GM21529 (cell line): ENCODE data around the gene UBE2B.
A peak's percentile ranks its signal among the peaks of the same experiment; 100 is the strongest.
"Not testable (repeated sequence)": the region's sequence is repeated elsewhere in the genome, so short reads cannot be mapped to it uniquely, and the experiment has no call there.

Source experiments
- ATAC-seq: cut with Tn5 transposase; IDR thresholded peaks from one replicate; pipeline ENCODE4 v1.9.1; 2021; ENCODE audit not compliant: unreplicated experiment

UBE2B gene

DNA sequence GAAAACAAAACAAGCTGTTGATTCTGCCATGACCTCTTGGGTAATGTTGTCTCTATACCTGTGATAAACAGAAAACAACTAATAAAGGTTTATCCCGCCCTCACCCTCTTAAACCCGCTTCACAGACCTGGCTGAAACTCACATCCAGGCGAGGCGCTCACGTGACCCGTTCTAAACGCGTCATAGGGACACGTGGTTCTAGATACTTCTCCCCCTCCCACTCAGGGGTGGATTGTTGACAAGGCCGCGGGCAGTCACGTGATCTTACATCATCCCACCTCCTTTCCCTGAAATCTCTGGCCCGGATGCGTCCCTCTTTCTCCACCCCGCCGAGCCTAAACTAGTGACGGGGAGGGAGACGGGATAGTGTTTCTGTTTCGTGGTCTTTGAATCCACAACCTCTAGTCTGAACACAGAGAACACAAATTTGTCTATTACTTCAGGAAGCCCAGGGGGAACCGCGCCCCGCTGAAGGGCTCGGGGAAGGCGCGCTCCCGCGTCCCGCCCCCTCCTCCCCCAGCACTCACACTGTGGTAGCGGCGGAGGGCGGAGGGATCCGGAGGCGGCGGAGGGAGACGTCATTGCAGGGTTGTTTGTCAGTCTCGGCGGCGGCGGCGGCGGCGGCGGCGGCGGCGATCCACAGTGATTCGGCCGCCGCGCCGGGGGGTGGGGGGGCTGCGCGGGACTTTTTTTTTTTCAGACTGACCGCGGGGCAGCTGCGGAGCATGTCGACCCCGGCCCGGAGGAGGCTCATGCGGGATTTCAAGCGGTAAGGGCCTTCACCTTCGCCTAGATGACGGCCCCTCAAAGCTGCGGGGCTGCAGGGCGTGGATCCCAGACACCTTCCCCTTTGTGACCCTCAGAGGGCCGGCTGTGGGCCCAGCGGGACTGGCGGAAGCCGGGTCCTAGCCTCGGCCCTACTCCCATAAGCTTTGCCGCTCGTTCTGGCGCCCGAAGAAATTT lies at the start of gene UBE2B:
TSS of gene UBE2B (plus strand) at position 699 of the 963 bp plus-strand sequence. CDS start at position 726, 27 bp downstream.
- peak; percentile 72 for ATAC-seq

DNA sequence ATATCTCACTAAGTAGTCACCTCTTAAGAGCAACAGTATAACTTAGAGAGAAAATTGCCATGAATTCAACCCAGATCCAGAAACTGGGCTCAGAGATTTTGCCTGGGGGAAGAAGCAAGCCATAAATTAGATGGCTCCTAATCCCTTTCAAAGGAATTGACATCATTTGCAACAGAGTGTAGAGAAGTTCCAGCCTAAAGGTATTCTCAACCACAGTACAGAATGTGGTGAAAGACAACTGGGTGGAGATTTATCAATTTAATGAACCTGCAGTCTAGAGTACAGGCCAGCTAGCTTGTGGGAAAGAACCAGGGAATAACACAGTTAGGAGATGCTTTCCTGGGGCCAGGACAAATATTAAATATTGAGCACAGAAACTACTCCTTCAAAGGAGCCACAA lies 44.0 kb upstream of the UBE2B start:
- no peak for ATAC-seq

DNA sequence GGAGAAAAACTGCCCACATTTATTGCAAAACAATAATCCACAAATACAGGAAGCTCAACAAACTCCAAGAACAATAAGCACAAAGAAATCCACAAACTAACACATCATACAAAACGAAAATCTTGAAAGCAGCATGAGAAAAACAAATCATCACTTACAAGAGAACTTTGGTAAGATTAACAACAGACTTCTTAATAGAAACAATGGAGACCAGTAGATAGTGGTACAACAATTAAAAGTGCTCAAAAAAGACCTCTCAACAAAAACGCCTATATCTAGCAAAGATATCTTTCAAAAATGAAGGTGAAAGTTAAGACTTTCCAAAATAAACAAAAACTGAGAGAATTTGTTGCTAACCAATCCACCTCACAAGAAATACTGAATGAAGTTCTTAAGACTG lies 42.8 kb upstream of the UBE2B start:
- no peak for ATAC-seq

DNA sequence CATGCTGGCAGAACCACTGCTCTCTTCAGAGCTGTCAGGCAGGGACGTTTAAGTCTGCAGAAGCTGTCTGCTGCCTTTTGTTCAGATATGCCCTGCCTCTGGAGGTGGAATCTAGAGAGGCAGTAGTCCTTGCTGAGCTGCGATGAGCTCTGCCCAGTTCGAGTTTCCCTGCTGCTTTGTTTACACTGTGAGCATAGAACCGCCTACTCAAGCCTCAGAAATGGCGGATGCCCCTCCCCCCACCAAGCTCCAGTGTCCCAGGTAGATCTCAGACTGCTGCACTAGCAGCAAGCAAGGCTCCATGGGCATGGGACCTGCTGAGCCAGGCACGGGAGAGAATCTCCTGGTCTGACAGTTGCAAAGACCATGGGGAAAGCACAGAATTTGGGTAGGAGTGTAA lies 34.5 kb upstream of the UBE2B start:
- not testable (repeated sequence) for ATAC-seq

DNA sequence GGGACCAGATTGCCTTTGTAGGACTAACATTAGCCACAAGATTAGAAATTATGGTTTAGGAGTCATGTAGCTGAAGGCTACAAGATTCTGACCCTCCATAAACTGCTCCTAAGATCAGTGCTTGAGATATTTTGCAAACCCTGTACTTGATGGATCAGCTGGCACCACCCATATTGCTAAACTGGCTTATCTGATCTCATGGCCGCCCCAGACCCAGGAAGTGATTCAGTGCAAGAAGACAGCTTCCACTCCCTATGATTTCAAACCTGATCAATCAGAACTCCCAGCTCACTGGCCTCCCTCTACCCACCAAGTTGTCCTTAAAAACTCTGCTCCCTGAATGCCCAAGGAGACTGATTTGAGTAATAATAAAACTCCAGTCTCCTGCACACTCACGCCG lies 27.9 kb upstream of the UBE2B start:
- not testable (repeated sequence) for ATAC-seq

DNA sequence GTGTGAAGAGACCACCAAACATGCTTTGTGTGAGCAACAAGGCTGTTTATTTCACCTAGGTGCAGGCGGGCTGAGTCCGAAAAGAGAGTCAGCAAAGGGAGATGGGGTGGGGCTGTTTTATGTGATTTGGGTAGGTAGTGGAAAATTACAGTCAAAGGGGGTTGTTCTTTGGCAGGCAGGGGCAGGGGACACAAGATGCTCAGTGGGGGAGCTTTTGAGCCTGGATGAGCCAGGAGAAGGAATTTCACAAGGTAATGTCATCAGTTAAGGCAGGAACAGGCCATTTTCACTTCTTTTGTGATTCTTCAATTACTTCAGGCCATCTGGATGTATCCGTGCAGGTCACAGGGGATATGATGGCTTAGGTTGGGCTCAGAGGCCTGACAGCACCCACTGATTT lies 25.9 kb upstream of the UBE2B start:
- ATAC-seq, result not testable (repeated sequence)

DNA sequence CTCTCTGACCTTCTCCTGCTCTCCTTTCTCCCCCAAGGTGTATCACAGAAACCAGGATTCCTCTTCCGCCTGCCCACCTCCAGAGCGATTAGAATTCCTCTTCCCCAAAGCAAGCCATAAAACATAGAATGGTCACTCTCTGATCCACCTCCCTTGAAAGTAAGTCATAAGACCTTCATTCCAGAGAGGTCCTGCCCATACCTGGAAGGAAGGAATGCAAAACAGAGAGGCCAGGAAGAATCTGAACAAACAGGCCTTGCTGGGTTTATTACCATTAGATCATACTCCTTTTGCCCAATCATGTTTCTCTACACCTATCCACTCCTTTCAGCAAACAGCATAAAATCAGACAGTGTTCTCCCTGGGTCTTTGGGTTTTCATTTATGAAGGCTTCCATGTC lies 25.4 kb upstream of the UBE2B start:
- no peak for ATAC-seq

DNA sequence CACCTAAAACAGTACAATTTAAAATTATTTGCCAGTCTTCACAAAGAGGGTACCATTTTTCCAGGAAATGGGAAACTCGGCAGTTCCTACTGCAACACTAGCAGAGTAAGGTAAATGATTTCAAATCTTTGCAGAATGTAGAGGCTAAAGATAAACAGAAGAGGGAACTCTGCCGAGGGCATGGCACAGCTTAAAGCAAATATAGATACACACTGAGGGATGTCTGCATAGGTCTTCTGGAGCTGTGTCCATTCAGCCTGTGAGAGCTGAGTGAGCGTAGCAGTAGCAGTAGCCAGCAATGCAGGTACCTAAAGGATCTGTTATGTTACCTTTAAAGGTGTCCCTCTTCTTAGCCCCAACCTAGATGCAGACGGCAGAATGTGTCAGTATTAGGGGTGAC lies 21.9 kb upstream of the UBE2B start:
- ATAC-seq, result no peak

DNA sequence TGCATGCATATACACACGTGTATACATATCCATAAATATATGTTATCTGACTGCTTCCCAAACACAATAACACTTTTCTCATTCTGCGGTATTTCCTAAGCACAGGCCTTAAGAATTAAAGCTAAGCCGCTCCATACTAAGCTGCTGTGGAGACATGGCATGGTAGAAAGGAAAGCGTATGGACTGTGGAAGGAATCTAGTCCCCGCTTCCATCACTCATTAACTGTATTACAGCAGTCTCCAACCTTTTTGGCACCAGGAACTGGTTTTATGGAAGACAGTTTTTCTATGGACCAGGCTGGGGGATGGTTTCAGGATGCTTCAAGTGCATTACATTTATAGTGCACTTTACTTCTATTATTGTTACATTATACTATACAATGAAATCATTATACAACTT lies 15.7 kb upstream of the UBE2B start:
- ATAC-seq, result no peak

DNA sequence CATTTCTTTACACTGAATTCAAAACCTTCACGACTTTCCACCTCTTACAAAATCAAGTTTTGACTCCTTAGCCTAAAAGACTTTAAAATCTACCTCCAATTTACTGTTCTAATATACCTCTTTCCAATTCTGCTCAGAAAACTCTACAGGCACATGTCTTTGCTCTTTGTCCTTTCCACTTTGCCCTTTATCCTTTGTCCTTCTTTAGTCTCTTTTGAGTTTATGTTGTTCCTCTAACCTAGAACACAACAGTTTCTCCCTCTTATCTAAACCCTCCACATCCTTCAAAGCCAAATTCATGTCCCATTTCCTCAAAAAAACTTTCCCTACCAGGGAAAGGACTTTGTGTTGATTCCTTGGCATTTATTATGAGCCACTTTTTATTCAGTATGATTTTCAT lies 5.8 kb upstream of the UBE2B start:
- ATAC-seq, result no peak

DNA sequence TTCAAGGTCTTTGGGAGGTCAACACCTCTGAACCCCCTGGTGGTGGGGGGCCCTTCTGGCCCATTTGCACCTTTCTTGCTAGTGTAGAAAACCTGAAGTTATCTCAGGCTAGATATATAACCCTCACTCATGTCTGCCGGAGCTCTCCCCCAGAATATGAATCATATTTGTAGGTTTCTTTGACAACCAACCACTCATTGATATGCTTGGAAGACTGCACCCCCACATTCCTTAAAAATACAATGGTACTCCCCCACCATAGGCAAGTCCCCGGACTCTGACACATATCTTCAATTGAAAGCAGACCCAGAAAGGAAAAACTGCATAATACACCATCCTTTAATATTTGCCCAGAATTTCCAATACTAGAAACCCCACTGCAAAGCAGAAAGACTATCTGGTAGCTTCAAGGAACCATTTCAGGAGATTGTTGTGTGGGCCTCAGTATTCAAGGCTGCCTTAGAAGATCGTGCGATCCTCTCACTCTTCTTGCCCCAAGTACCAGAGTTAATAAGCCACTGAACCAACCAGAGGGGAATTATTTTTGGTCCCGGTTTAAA lies 978 bp upstream of the UBE2B start:
- ATAC-seq, result peak; percentile 4

DNA sequence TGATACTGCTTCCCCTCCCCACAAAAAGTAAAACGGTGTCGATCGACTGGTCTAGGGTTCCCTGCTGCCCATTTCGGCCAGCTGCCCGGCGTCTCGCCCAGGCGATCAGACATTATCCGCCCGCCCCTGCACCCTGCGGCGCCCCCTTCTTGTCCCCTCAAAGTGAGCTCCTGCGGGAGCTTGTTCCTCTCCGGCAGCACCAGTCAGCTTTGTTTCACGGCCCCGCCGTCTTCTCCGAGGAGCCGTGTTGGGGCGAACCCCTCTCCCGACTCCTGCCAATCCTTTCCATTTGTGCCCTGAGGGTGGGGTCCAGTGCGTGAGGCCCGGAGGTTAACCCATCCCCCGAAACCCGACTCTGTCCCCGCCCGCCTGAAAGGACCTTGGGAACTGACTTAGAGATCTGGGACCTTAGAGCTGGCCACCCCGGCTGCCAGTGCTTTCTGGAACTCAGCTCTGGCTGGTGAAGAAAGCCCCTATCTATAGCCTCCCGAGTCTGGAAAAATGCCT lies 518 bp downstream of the UBE2B start:
- ATAC-seq, result no peak

DNA sequence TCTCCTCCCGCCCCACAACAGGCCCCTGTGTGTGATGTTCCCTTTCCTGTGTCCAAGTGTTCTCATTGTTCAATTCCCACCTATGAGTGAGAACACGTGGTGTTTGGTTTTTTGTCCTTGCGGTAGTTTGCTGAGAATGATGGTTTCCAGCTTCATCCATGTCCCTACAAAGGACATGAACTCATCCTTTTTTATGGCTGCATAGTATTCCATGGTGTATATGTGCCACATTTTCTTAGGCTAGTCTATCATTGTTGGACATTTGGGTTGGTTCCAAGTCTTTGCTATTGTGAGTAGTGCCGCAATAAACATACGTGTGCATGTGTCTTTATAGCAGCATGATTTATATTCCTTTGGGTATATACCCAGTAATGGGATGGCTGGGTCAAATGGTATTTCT lies 2.3 kb downstream of the UBE2B start:
- not testable (repeated sequence) for ATAC-seq

DNA sequence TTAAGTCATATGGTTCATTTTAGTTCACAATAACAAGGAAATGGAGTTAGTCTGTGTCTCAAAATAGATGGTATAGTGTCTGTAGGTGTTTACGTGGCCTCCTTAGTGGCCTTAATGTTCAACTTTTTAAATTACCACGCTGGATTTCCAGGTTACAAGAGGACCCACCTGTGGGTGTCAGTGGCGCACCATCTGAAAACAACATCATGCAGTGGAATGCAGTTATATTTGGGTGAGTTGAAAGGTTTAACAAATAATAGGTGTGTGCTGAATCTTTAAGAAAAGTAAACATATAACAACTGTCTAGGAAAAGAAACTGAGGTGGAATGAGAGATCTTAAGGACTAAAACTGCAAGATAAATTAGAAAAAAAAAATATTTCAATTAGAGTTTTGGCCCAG lies 2.9 kb downstream of the UBE2B start:
- ATAC-seq, result no peak

DNA sequence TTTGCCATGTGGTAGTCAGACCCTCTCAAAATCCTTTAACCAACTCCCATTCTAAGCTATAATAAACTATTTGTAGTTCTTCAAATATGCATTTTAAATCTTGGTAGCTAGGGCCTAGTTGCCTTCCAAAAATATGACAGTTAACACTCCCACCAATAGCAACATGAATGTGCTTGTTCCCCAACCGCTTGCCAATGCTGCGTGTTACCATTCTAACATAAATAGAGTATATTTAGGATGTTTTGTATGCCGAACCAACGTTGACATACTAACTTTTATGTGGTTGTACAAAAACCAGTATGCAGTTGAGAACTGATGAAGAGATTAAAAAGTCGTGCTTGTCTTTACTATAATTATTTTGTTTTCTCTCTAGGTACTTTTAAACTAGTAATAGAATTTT lies 9.0 kb downstream of the UBE2B start:
- ATAC-seq, result no peak

DNA sequence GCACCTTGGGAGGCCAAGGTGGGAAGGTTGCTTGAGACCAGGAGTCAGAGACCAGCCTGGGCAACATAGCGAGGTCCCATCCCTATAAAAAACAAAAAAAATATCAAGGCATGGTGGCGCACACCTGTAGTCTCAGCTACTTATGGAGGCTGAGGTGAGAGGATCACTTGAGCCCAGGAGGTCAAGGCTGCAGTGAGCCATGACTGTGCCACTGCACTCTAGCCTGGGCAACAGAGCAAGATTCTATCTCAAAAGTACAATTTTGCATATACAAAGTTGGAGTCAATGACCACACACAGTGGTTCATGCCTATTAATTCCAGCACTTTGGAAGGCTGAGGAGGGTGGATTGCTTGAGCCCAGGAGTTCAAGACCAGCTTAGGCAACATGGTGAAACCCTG lies 10.8 kb downstream of the UBE2B start:
- not testable (repeated sequence) for ATAC-seq

DNA sequence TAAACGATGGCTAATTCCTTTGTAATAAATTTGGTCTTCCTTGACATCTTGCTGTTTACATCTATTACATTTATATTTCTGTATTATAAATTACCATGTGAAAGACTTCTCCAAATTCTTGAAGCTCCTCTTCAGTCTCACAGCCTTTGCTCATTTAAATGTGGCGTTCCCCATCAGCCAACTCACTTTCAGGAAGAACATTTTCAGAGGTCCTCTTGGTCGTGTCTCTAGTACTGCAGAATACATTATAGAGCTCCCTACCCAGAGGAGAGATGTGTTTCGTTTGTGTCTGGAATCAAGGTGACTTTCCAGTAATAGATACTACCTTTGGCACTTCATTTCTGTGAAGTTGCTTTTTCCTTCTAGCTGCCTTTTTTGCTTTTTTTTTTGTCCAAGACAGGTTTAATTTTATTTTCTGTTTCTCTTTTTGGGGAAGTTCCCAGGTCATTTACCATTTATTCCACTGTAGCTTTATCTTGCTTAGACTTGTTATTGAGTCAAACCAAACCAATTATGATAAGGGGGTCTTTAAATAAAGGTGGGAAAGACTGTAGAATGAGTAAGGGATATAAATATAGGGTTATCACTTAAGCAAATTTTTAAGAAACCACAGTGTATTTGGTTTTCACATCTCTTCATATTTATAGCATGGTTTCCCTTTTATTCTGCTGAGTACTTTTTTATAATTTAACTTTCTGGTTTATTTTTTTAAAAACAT lies 12.8 kb downstream of the UBE2B start:
- no peak for ATAC-seq

DNA sequence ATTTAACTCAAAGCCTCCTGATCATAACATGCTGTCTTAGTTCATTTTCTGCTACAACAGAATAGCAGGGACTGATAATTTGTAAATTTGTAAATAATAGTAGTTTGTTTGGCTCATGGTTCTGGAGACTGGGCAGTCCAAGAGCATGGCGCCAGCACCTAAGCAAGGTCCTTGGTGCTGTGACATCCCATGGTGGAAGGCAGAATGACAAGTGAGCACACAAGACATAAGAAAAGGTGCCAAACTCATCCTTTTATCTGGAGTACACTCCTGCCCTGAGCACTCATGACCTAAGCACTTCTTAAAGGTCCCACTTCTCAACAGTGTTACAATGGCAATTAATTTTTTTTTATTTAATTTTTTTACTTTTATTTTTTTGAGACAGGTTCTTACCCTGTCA lies 16.1 kb downstream of the UBE2B start:
- no peak for ATAC-seq

DNA sequence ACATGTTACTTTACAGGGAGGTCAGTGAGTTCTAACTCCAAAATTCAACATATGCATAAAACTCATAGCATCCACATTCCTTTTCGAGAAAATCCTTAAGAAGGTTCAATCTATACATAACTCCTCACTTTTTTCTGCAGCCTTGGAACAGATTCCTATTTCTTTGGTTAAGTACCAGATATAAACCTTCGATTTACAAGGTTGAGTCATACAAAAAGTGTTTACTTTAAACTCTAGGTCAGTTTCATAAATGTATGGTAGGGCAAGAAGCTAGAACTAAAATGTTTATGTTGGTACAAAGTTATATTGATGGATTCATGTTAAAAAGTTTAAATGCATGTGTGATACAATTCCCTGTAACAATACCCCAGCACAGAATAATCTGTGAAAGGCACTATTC lies 20.9 kb downstream of the UBE2B start:
- ATAC-seq, result no peak

DNA sequence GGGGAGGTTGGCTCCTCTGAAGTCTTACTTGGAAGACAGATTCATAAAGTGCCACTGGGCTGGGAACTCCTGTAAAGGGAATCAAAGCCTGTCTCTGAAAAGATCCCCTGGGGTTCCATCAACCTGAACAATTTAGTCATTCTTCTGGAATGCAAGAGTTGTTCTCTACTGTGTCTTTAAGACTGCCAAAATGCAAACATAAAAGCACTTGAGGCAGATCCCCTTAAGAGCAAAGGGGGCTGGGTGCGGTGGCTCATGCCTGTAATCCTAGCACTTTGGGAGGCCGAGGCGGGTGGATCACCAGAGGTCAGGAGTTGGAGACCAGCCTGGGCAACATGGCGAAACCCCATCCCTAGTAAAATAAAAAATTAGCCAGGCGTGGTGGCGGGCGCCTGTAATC lies 23.6 kb downstream of the UBE2B start:
- no peak for ATAC-seq

DNA sequence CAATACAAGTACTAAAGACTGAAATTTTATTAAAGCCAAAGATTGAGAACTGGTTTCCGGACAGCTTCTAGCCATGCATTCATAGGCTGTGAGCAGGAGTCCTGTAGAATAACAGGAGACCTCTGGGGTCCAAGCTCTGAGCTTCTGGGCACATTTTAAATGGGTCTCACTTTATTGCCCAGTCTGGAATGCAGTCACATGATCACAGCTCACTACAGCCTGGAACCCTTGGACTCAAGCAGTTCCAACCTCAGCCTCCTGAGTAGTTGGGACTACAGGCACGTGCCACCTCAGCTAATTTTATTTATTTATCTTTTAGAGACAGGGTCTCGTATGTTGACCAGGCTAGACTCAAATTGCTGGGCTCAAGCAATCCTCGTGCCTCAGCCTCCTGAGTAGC lies 24.9 kb downstream of the UBE2B start:
- ATAC-seq, result no peak

DNA sequence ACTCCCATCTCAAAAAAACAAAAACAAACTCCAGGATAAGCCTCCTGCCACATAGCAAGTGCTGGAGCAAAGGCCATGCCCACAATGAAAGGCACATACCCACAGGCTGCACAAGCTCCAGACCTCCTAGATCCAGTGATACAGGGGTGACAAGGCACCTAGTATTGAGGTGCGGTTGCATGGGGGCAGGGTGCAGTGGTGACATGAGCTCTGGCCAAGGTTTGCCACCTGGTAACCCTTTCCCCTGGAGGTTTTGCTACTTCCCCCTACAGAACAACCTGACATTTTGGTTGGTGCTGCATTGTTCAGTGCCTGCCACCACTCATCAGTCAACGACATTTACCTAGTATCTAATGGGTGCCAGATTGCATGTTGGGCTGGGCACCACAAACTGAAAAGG lies 25.8 kb downstream of the UBE2B start:
- no peak for ATAC-seq
